ENCODE measurements around the gene TRIM34. TPM values are rescaled to one million over a fixed set of nuclear protein-coding genes. Genes with fewer than 3 reads are reported as not detected.
"Not testable (repeated sequence)": the region's sequence is repeated elsewhere in the genome, so short reads cannot be mapped to it uniquely, and the experiment has no call there.

The TRIM34 gene
- total RNA-seq, result 8.5 and 9.4 TPM in 2 replicates

GRCh38 chr11:5624489-5625279, at the start of gene TRIM34:
TSS of gene TRIM34 (plus strand) at chr11:5625001. CDS start at chr11:5632332, 7,331 bp downstream.
- peak; percentile 63 to 84 for DNase-seq (ENCODE audit: low read depth in 2 of 2)

DNA sequence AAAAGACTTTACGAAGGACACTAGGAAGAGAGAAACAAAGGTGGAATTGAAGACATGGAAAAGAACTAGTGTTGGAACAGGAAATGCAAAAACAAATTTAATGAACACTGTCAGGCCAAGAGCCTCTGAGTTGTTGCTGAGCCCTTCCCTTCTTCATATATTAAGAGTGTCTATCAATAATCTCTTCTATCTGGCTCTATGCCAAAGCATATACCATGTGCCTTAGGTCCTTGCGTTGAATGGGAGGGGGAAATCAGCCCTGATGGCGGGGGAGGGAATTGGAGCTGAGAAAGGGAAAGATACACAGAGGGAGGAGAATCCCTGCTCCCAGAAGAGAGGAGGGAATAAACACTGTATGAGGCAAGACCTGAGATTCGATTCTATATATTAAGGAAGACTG, 49.6 kb upstream of the TRIM34 start:
- DNase-seq (ENCODE audit: low read depth in 2 of 2), result no peak

DNA sequence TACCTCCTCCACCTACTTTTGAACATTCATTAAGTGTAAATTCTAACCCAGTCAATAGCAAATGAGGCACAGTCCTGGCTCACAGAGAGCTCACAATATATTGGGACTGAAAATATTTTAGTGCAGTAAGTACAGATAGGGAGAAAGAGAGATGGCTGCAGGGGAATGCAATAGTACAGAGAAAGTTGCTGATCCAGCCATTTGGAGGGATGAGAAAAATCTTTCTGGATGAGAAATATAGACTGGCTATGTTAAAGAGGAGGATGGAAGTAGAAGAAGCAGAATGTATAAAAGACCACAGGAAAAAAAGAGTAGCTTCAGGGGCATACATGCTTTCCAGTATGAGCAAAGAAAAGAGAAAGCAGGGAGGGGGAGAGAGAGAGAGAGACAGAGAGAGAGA, 47.7 kb upstream of the TRIM34 start:
- no peak for DNase-seq (ENCODE audit: low read depth in 2 of 2)

- no peak for DNase-seq (ENCODE audit: low read depth in 2 of 2)
These were observed 44.2 kb upstream of the TRIM34 start, which contains the start of gene OR52B6 for GRCh38 chr11:5580577-5580976. TSS of gene OR52B6 (plus strand) at chr11:5580877. CDS start at chr11:5580877, 0 bp downstream.

- no peak for DNase-seq (ENCODE audit: low read depth in 2 of 2)
These were observed 43.8 kb upstream of the TRIM34 start for GRCh38 chr11:5581014-5581413.

DNA sequence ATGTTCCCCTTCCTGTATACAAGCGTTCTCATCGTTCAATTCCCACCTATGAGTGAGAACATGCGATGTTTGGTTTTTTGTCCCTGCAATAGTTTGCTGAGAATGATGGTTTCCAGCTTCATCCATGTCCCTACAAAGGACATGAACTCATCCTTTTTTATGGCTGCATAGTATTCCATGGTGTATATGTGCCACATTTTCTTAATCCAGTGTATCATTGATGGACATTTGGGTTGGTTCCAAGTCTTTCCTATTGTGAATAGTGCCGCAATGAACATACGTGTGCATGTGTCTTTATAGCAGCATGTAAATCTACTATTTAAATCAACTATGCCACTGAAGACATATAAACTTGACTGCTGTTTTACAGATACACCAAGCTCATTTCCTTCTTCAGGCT, 40.3 kb upstream of the TRIM34 start:
- DNase-seq (ENCODE audit: low read depth in 2 of 2), result not testable (repeated sequence)

- not testable (repeated sequence) for DNase-seq (ENCODE audit: low read depth in 2 of 2)
These were observed 34.9 kb upstream of the TRIM34 start for GRCh38 chr11:5589906-5590305.

- DNase-seq (ENCODE audit: low read depth in 2 of 2), result no peak
These were observed 33.2 kb upstream of the TRIM34 start for GRCh38 chr11:5591613-5592012.

DNA sequence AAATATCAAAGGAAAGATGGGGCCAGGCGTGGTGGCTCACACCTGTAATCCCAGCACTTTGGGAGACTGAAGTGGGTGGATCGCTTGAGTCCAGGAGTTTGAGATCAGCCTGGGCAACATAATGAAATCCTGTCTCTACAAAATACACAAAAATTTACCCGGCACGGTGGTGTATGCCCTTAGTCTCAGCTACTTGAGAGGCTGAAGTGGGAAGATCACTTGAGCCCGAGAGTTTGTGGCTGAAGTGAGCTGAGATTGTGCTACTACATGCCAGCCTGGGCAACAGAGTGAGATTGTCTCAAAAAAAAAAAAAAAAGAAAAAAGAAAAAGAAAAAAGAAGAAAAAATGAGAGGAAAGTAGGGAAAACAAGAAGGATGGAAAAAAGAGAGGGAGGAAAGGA, 32.2 kb upstream of the TRIM34 start:
- DNase-seq (ENCODE audit: low read depth in 2 of 2), result no peak

DNA sequence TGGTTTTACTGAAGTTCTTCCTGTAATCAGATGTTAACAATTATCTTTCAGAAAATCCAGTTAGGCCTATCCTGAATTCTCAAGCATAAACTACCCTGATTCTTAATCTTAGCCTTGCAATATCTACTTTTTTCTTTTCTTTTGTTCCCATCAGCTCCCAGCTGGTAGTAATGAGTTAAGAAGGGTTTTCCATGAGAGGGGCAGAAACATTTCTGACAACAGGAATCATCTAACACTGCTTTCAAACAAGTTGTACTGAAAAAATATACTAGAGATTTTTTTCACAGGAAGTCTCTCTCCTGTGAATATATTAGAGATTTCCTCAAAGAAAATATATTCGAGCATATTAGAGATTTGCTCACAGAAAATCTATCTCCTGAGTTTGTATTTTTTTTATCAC, 31.7 kb upstream of the TRIM34 start:
- no peak for DNase-seq (ENCODE audit: low read depth in 2 of 2)

DNA sequence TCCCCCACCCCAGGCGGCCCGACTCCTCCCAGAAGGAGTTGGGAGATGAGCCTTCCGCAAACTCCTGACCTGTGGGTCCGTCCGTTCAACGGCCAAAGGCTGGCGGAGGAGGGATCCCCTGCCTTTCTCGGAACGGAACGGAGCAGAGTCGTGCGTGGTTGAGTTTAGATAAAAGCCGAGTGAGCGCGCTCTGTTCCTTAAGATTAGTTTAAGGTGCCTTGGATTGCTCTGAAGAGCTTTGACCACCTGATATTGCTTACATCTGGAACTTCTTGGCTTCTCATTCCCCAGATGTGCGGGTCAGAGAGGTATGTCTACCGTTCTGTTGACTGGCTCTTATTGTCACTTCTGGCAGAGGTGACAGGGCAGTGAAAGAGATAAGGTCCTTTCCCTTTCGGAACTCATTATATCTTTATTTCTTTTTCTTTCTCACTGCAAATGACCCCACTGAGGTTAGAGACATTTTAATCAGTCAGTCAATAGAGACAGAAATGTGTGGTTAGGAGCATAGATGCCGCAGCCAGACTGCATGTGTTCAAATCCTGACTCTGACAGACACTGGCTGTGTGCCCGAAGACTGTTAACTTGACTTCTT, 28.1 kb upstream of the TRIM34 start, which contains the start of gene TRIM6:
TSS of gene TRIM6 (plus strand) at position 31 of the 595 bp plus-strand sequence. CDS start at position 292, 261 bp downstream.
- DNase-seq (ENCODE audit: low read depth in 2 of 2), result peak; percentile 15 to 39

GRCh38 chr11:5597953-5598352, 26.8 kb upstream of the TRIM34 start:
- DNase-seq (ENCODE audit: low read depth in 2 of 2), result no peak

GRCh38 chr11:5600374-5600851, 24.4 kb upstream of the TRIM34 start:
- DNase-seq (ENCODE audit: low read depth in 2 of 2), result peak; percentile 82 to 89

GRCh38 chr11:5602791-5603190, 22.0 kb upstream of the TRIM34 start:
- peak in 1 of 2 donors; percentile 8 for DNase-seq (ENCODE audit: low read depth in 2 of 2)

GRCh38 chr11:5603326-5603725, 21.5 kb upstream of the TRIM34 start:
- no peak for DNase-seq (ENCODE audit: low read depth in 2 of 2)

DNA sequence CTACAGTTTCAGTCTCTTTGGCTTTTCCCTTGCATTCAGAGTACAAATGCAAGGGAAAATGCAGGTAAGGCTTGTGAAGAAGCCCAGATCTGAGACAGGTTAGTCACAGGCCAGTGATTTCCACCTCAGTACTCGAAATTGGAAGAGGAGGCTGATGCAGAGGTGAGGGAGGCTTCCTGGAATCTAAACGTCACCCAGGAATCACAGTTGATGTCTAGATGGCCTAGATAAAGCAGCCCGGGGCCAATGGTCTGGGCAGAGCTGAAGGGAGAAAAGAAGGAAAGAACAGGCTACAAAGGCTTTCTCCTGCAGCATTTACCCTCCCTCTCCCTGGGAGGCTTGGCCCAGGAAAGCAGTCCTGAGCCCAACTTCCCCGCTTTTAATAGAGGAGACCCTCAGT, 19.9 kb upstream of the TRIM34 start:
- no peak for DNase-seq (ENCODE audit: low read depth in 2 of 2)

GRCh38 chr11:5605849-5606248, 19.0 kb upstream of the TRIM34 start:
- peak in 1 of 2 donors; percentile 79 for DNase-seq (ENCODE audit: low read depth in 2 of 2)

DNA sequence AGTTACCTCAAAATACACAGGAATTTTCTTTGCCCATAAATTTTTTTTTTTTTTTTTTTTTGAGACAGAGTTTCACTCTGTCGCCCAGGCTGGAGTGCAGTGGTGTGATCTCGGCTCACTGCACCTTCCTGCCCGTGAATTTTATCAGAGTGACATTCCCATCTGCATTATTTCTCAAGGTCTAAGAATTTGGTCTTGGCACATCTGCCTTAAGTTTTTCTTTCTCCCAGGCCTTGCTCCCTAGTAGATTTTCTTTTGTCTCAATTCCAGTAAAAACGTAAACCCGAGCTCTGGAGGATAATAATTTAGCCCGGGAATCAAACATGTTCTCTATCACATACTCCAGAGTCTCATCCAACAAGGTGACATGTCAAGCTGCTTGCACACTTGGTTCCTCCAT, 16.0 kb upstream of the TRIM34 start:
- DNase-seq (ENCODE audit: low read depth in 2 of 2), result no peak

DNA sequence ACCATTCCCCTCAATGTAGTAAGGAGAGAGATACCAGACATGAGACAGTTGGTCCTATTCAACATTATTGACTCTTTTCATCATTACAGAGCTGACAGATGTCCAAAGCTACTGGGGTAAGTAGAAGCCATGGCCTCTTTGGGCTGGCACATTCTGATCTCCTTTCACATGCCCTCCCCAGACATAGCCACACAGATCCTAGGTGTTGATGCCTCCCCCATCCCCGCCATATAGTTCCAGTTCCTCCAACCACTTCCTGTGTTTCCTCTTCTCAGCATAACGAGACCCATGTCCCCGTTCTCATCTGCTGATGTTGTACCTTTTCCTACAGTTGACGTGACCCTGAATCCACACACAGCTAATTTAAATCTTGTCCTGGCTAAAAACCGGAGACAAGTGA, 14.4 kb upstream of the TRIM34 start:
- DNase-seq (ENCODE audit: low read depth in 2 of 2), result no peak

GRCh38 chr11:5611627-5612026, 13.2 kb upstream of the TRIM34 start:
- DNase-seq (ENCODE audit: low read depth in 2 of 2), result no peak

DNA sequence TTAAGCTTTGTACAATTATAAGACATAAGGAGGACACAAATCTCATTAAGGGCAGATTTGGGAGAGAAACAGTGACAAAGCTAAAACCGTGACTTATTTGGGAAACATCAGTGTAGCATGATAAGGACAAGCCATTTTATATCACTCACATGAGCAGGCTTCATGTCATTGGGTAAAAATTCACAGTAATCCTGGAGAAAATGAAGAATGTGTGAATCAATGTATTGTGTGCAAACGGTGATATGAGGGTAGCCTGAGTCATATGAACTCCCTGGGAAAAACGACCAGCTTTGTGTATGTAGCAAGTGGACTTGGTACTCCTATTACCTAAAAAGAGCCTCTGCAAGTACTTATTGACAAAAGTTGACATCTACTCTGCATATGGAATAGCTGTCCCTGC, 6.0 kb upstream of the TRIM34 start:
- peak in 1 of 2 donors; percentile 43 for DNase-seq (ENCODE audit: low read depth in 2 of 2)

DNA sequence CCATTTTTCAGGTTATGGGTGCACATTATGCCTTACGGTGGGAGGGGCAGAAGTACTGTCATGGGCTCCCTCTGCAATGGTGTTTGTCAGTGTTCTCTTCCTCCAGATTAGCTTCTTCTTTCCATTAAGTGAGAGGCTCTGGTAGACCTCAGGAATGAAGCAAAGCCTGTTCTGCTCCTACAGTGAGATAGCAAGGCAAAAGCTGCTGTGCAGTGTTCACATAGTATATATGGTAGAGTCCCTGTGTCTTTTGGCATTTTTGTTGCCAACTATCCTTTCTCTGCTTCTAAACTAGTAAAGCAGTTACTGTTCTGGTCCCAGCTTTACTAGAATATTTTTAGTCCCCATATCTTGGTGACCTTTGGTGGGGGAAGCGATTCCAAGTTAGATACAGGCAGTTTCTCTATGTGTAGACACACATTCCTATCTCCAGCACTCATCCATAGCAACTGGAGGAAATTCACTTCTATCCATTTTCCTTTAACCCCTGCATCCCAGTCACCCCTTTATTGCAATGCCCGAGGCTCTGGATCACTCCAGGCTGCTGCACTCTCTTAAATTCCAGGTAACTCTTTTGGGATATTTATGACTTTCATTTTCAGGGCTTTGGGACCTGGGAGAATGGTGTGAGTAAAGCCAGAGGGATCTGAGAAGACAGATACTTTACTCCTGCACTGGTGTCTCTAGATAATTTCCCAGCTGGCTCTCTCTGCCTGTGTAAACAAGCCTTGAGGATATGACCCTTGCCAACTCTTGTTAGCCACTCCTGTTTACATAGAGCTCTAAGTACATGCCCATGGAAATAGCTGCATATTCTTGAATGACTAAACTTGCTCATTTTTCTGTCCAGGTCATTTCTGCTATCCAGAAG, 3.9 kb upstream of the TRIM34 start:
- peak; percentile 43 to 92 for DNase-seq (ENCODE audit: low read depth in 2 of 2)
